Right ventricle myocardium inferior (tissue), 1 donor: ENCODE data around the gene CHIA. TPM values are rescaled to one million over a fixed set of nuclear protein-coding genes. Genes with fewer than 3 reads are reported as not detected.

ENCODE experiments used
- ATAC-seq: fragments of 200-7000 bp; cut with Tn5 transposase; one replicate; pipeline ENCODE4 v1.9.1; 2020; ENCODE audit warnings: mild to moderate bottlenecking, moderate library complexity
- DNase-seq: peaks from one replicate; pipeline ENCODE4 v3.0.0; 2021; ENCODE audit errors: missing footprints
- intact Hi-C: fragments of 100-400 bp; cut with DNase I; formaldehyde crosslinking; loops from one replicate; pipeline ENCODE4 v1.11.0; 2022
- long read RNA-seq: library from polyadenylated mRNA; unstranded; transcript quantifications from one replicate; pipeline ENCODE4 v2.0.0, GENCODE V29; 2021
- total RNA-seq: library from RNA; stranded (reverse); fragmentation: NEBNext Ultra II Directional; extraction: Animal tissue kit (Norgen Biotek cat#: 25700); gene quantifications from one replicate; pipeline ENCODE4 v1.2.1, GENCODE V29; 2021
- donor health status: DM: no; HTN: yes; CAD: no; lungs with severe emphysema.

CHIA gene
- total RNA-seq: not detected
- long read RNA-seq: 0 reads

DNA sequence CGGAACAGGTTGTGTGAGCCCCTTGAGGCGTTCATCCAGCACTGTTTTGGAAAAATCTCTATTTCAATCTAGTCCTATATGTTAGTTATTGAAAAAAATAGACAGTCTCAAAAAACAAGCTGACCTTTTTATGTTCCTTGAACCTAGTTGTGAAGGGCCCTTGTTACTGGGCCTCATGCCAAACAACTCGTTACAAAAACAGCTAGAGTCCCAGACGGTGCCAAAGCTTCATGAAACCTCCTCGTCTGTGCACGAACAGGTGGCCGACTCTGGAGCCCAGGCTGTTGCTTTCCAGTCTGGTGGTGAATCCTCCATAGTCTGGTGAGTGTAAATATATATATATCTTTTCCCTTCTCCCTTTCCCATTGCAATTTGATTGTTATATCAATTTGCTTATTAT, at the start of gene CHIA:
CHIA (plus strand) TSS at position 222 of the 400 bp plus-strand sequence. CDS start 19,617 bp downstream, outside the sequence.
- no peak for DNase-seq
- ATAC-seq: no peak
- intact Hi-C loops: no loop called here

DNA sequence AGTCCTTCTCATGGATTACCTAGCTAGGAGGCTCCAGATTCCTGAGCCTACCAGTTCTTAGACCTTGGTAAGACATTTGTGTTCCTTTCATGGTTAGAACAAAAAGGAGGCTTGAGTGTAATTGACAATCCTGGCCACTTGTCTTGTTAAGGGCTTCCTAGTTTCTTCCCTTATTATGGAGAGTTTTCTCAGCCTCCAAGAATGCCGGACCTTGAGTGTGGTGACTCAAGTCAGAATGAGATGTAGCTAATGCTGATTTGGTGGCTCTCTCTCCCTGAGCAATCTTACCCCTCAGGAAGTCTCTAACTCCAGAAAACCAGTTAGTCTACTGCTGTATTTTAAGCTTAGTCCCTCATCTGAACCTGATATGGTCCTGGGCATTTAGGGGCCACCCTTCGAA, 48.9 kb upstream of the CHIA start:
- DNase-seq (no peak), ATAC-seq (no peak)
- intact Hi-C loops: no loop called here

DNA sequence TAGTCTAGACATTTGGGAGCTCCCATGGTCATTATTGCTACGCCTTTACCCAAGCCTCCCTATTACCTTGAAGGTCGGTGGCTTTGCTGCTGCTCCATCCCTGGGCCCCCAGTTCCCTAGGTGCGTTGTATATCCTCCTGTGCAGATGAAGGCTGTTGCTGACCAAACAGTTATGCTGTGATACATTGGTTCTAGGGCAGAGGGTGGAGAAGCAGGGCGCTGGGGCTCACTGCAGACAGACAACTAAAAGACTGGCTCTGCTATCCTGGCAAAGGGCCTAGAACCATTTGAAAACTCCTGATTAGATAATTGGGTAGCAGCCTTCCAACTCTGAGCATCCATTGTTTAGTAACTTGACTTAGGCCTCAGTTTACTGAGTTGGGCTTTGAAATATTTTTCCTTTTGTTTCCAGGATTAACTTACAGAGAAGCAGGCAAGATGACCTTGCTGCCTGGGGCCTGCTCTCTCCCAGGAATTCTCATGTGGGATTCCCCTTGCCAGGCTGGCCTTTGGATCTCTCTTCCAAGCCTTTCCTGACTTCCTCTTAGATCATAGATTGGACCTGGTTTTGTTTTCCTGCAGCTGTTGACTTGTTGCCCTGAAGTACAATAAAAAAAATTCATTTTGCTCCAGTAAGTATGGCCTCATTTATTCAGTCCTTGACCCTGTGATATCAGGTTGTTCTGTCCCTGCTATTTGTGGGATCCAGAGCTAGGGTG, 47.7 kb upstream of the CHIA start:
- DNase-seq (no peak), ATAC-seq (peak; percentile 79)
- intact Hi-C loops: no loop called here

DNA sequence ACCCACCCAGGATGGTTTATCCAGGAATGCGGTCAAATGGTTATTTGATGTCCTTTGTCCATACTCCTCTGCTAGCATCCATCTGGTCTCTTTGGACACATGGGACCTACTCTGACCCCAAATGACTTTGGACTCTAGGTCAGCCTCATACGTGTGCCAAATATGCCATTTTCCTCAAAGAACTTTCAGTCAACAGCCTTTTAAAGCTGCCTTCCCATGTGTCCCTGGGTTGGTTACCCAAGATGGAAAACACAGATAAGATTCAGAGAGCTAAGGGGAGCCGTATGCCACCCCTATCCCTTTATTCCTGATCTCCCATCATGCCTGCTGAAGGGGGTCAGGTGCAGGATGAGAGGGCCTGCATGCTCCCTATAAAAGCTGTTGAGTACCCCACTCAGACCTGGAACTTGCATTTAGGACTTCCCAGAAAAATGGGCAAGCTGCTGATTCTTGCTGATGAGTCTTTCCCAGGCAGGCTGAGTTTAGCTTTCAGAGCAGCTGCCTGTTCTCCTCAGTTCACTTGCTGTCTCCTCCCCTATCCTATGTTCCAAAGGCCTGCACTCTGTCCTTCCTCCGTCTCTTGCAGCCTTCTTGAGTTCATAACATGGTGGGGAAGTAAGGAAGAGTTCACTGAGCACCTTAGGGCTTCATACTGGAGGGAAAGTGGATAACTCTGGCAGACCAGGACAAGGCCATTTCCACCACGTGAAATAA, 43.4 kb upstream of the CHIA start:
- intact Hi-C loops: no loop called here
- DNase-seq (no peak), ATAC-seq (no peak)

DNA sequence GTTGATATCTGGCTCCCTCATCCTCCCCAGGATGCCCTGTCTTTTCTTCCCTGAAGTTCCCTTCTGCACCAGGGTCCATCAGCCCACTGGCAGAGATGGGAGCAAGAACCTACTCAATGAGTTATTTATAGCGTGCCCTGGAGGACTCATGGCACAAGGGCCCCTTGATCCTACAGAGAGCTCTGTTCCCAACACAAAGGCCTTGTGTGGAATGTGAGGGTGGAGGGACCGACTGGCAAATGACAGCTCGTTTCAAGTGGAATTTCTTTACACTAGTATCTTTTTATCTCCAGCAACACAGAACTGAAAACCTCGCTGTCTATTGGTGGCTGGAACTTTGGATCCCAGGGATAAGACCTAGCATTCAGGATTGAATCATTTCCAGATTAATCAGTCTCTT, 40.7 kb upstream of the CHIA start:
- intact Hi-C loops: no loop called here
- ATAC-seq: no peak
- DNase-seq: no peak

DNA sequence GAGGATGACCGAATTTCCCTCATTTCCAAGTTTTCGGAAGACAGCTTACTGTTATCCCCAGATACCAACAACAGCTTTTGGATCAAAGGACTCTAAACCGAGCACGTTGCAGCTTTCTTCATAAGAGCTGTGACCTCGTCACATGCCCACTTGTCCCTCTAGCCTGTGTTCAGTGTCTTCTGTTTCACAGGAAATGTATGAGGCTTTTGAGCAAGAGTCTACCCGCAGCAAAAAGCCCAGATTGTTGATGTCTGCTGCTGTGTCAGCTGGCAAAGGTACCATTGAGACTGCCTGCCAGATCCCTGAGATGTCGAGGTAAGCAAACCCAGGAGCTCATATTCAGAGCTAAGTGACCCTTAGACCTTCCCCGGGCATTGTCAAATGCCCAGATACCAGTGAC, 39.1 kb upstream of the CHIA start:
- DNase-seq (no peak), ATAC-seq (peak; percentile 27)
- intact Hi-C loops: no loop called here

DNA sequence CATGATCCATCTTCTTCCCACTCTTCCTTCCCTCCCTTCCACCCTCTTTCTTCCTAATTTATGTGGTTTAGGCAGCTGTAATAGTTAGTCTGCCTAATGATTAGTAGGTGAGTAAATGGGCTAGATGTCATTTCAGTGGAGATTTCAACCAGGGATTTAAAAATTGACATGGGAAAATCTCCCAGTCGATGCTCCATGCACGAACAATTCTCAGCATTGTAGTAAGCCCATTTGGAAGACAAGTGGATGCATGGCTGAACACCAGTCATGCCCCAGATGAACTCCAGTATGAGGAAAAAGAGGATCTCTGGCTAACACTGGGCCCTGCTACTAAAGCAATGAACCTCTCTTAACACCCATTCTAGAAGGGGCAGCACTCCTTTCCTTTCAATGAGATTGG, 37.9 kb upstream of the CHIA start:
- intact Hi-C loops: no loop called here
- ATAC-seq: no peak
- DNase-seq: no peak

DNA sequence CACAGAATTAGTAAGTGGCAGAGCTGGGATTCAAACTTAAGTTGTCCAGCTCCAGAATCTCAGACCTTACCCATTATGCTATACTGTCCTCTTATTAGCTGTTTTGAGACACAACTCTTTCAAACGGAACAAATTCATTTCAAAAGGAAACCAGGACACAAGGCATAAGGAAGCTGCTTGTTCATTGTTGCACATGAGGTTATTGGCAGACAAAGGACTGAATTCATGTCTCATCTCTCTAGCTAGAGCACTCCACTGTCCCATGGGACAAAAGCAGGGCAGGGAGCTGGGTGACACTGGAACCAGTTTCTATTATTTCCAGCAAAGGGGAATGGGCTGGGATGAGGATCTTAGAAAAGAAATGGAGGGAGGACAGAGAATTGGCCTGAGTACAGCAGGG, 36.8 kb upstream of the CHIA start:
- DNase-seq (no peak), ATAC-seq (no peak)
- intact Hi-C loops: no loop called here

DNA sequence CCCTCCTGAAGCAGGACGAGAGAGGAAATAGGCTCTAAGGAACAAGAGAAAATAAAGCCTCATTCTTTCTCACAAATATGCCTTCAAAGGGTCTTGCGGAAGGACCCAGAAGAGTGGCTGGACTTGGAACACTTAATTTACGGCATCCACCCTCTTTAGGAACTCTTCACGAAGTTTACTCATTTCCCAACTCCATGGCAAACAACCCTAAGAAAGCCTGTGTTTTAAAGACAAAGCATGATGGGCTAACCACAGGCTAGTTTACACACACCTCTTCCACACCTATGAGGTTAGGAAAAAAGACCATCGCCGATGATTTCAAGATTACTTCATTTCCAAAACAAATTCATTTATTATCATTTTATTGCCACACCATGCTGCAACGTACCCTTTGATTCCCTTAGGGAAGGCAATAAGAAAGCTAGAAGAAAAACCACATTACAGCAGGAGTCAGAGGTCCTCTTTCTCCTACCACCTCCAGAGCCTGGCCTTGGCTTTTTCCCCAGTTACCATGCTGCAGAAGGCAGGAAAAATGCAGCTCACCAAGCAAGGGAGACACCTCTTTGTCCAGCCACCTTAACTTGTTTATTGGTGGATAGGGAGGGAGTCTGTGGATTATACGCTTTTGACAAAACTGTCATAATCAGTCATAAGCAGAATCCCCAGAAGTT, 33.5 kb upstream of the CHIA start:
- intact Hi-C loops: no loop called here
- DNase-seq: no peak
- ATAC-seq: no peak

DNA sequence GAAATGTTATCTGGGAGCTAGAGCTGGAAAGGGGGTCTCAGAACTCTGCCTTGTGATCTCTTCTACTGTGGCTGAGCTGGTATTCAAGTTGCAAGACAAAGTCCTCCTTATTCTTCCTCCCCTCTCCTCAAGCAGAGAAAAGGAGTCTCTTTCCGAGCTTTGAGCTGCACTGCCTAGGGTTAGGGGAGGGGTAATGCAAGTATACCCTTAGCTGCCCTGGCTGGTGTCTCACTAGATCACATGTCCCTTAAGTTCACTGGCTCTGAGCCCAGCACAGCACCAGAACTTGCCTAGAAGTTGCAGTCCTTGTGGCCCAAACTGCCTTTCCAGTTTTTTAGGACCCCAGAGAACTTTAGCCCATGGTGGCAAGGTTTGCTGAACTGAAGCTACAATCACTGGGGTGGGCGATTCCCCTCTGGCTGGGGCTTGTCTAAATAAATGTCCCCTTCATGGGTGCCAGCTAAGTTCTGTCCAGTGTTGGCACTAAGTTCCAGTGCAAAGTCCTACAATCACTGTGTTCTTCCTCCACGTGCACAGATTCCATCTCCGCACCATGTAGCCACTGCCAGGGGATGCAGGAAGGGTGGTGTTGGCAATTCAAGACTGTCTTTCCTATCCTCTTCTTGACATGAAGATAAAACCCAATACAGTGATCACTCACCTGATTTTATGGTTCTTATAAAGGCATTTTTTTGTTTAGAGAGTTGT, 22.7 kb upstream of the CHIA start:
- intact Hi-C loops: no loop called here
- DNase-seq (no peak), ATAC-seq (no peak)

DNA sequence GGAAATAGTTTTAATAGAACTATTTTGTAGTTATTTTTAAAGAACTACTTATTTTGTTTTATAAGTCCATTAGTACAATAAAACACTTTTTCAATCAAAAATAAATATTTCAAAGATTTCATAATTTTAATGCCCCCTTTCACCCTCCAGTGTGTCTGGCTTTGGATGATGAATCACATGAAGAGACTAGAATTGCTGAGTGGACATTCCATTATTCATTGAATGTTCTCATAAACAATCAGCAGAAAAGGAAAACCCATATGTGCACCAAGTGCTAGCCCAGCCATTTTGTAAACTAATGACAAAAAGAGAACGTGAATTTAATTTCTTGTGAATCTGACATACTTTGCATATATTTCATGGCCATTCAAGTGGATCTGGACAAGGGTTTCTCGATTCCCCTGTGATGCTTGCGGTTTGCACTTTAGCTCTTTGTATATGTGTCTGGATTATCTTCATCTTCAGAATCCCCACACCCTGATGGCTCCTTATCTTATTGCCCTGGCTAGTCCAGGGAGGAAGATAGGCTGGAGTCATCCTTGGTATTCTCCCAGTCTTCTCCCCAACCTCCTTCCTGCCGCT, 20.7 kb upstream of the CHIA start:
- intact Hi-C loops: no loop called here
- DNase-seq (no peak), ATAC-seq (no peak)

DNA sequence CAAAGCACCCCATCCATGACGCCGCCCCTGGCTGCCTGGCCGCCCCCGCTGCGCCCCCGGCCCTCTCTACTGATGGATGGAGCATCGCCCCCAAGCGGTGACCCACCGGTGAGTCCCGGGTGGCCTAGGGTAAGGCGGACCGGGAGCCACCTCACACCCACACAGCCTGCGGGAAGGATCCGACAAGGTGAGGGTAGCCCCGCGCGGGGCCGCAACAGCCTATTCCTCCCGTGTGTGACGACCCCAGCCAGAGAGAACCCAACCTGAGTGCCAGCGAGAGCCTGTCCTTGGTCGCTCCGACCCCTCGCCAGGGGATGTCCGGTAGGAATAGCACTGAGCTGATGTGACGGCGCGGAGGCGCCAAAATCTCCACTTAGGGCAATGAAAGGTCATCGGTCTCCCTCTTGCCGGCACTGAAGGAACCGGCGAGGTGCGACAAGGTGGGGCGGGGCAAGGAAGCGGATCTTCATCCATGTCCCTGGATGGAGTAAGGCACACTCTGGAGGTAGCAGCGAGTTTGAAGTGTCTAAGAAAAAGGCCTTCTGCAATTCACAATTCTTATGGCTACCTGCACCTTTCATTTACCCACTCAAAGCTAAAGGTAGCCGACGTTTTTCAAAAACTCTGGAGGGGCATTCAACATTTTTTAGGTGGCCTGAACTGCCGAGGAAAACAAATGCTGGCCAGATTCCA, 19.7 kb upstream of the CHIA start:
- intact Hi-C loops: no loop called here
- ATAC-seq (no peak), DNase-seq (no peak)

DNA sequence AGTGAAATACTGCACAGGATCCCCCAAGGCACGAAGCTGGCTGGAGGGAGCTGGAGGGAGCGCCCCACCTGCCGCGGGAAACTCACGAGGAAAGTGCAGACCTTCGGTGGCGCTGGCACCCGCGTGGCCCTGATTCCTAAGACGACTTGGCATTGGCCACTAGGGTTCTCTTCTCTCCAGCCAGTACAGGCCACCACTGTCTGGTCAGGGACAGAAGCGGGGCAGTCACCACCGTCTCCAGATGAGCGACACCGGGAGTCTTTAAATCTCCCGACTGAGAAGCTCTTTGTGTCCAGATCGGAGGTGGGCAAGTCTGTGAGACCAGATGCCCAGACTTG, 19.2 kb upstream of the CHIA start:
- intact Hi-C loops: no loop called here
- DNase-seq (no peak), ATAC-seq (no peak)

DNA sequence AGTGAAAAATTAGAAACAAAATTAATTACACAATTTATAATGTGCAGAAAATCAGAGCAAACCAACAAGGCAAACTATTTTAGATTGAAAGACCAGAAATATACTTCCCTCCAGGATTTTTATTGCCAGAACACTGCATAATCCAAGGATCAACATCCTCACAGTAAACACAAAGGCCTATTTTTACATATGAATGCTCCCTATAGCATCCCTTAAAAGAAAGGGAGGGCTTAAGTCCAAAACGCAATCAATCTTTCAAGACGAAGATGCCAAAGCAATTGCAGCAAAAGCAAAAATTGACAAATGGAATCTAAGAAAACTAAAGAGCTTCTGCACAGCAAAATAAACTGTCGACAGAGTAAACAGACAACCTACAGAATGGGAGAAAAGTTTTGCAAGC, 18.6 kb upstream of the CHIA start:
- ATAC-seq: no peak
- DNase-seq: no peak
- intact Hi-C loops: no loop called here

DNA sequence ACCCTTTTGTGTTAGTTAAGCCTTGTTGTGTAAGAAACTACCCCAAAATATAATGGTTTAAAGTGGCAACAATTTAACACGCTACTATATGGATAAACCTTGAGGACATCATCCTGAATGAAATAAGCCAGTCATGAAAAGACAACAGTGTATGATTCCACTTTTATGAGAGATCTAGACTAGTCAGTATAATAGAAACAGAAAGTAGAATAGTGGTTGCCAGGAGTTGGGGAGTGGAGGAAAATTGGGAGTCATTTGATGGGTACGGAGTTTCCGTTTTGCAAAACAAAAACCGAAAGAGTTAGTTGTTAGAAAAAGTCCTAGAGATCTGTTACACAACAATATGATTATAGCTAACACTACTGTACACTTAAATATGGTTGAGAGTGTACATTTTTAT, 16.0 kb upstream of the CHIA start:
- ATAC-seq (peak; percentile 59), DNase-seq (no peak)
- intact Hi-C loops: no loop called here

DNA sequence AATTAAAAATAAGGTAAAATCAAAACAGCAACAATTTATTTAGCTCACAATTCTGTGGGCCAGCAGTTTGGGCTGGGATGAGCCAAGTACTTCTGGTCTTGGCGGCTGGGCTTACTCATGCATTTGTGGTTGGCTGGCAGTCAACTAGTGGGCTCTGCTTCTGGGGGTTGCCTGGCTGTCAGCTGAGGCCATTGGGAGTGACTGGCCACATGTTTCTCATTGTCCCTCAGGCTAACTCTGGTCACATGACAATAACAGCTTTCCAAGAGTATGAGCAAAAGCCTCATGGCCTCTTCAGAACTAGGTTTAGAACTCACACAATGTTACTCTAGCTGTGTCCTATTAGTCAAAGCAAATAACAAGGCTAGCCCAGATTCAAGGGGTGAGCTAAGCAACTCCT, 15.6 kb upstream of the CHIA start:
- ATAC-seq: peak; percentile 96

DNA sequence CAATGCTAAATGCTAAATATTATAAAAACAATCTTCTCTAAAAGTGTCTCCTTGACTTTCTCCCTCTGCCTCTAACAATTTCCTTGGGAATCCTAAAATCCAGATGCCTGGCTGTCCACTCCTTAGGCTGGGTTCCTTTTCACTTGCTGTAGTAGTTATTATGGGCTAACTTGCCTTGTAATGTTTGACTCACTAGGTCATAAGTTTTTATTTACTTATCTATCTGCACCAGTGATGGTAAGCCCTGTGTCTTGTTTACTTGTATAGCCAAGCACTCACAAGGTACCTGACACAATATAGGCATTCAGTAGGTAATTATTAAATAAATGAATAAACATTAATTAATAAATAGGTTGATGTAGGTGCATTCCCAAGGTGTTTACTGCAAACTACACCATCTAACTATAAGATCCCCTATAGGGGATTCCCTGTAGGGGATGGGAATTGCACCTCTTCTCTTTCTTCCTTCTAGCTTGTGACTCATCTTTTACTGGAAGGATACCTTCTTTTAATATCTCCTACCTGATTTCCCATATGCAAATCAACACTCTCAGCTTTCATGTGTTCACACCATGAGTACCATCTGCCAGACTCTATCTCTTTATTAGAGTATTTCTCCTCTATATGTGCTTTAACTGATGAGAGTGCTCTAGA, 14.7 kb upstream of the CHIA start:
- no peak for DNase-seq
- ATAC-seq: no peak
- intact Hi-C loops: no loop called here

More for the DNA sequence above, 15.6 kb upstream of the CHIA start:
- intact Hi-C loops: no loop called here
- DNase-seq: peak; percentile 75

DNA sequence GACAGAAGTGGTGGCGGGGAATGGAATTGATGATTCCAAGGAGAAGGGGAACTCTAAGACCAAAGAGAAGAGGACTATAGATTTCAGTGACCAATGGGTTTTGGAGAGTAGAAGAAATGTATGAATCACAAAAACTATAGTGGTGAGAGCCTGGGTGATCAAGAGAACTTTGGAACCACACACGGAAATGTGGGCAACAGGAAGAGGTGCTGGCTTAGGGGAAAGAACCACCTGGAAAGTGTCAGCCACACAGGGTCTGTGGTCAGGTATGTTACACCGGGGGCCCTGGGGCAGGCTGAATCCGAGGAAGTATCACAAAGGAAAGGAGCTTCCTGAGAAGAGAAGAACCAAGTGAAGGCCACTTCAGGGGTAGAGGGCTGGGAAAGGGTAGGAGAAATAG, 11.5 kb upstream of the CHIA start:
- ATAC-seq (no peak), DNase-seq (no peak)
- intact Hi-C loops: no loop called here
